Breast epithelium (tissue), 4 donors: Measurements from ENCODE around the gene DNAJC21. TPM values are rescaled to one million over a fixed set of nuclear protein-coding genes. Genes with fewer than 3 reads are reported as not detected.

Source experiments
- DNase-seq, 2 donors: peaks; one replicate each; pipeline ENCODE4 v3.0.0-alpha.2; 2019; ENCODE audit warnings: low spot score in 2 of 2
- H3K27ac ChIP-seq, 2 donors: fragments of 200-600 bp; sonication (generic) in 1 of 2; one replicate each; pipeline ENCODE4 v1.5.1; 2016 to 2019; ENCODE audit warnings: mild to moderate bottlenecking in 1 of 2
- H3K27me3 ChIP-seq, 2 donors: fragments of 200-600 bp; sonication (generic) in 1 of 2; one replicate each; pipeline versions ENCODE4 v1.5.1 to v1.6.0; 2017 to 2019; ENCODE audit warnings: control low read depth in 1 of 2, mild to moderate bottlenecking in 1 of 2
- H3K36me3 ChIP-seq: fragments of 200-600 bp; one replicate; pipeline ENCODE4 v1.5.1; 2019
- H3K4me1 ChIP-seq, 2 donors: fragments of 200-600 bp; sonication (generic); one replicate each; pipeline ENCODE4 v1.5.1; 2016 to 2019; ENCODE audit warnings: control low read depth in 1 of 2
- H3K4me3 ChIP-seq, 3 donors: fragments of 200-600 bp; sonication (generic); 1 replicate in 2 of 3; 2 replicates in 1 of 3; pipeline ENCODE4 v1.5.1; 2016 to 2019; ENCODE audit warnings: mild to moderate bottlenecking in 3 of 3, moderate library complexity in 2 of 3
- H3K9me3 ChIP-seq, 2 donors: fragments of 200-600 bp; sonication (generic) in 1 of 2; one replicate each; pipeline ENCODE4 v1.5.1; 2016 to 2019; ENCODE audit warnings: control low read depth in 1 of 2
- CTCF ChIP-seq, 3 donors: fragments of 450-650 bp; IDR thresholded peaks; one replicate each; pipeline ENCODE4 v1.5.1; 2016 to 2017; ENCODE audit warnings: antibody characterized with exemption in 3 of 3, mild to moderate bottlenecking in 3 of 3, moderate library complexity in 3 of 3
- POLR2A ChIP-seq: fragments of 450-650 bp; IDR thresholded peaks from one replicate; pipeline ENCODE4 v1.6.1; 2016; ENCODE audit warnings: antibody characterized with exemption, mild to moderate bottlenecking, moderate library complexity
- POLR2AphosphoS5 ChIP-seq, 3 donors: sonication (generic); formaldehyde crosslinking; IDR thresholded peaks; one replicate each; pipeline ENCODE4 v1.6.1; 2017; ENCODE audit warnings: antibody characterized with exemption in 3 of 3
- intact Hi-C: fragments of 100-400 bp; cut with DNase I; formaldehyde crosslinking; loops from one replicate; pipeline ENCODE4 v1.15.1; 2023; ENCODE audit warnings: low total_unique reads
- total RNA-seq, 3 donors: library from RNA; depleted of rRNA; stranded (reverse); fragments of >200 nt; gene quantifications; one replicate each; pipeline ENCODE4 v1.1.0, GENCODE V29; 2016

Gene DNAJC21
- total RNA-seq, 3 donors from 2014 or later, result 33.8 to 39.8 (median 36.9) TPM

GRCh38 chr5:34927785-34928184 is 1.6 kb upstream of the DNAJC21 start:
- intact Hi-C loops, result no loop called here

GRCh38 chr5:34928267-34928666 is 1.1 kb upstream of the DNAJC21 start:
- no peaks in the 10 kb centered on the region for H3K9me3 ChIP-seq
- no peaks in the 10 kb centered on the region for H3K27me3 ChIP-seq
- no peak for DNase-seq
- no peak overlapping the region for H3K4me3 ChIP-seq
- H3K36me3 ChIP-seq, result no peaks in the 10 kb centered on the region
- H3K4me1 ChIP-seq, result peaks cover 3 to 4% of the 10 kb centered on the region in 2 donors
- intact Hi-C loops, result no loop called here
- H3K27ac ChIP-seq, result peak overlapping the region in 1 of 2 donors; percentile 95
- TF ChIP-seq CTCF (IDR thresholded peaks at IDR 0.05), result no peak
- TF ChIP-seq POLR2A, result no peak
- no peak for TF ChIP-seq POLR2AphosphoS5 (IDR thresholded peaks at IDR 0.05)

More at GRCh38 chr5:34927785-34928184, 1.6 kb upstream of the DNAJC21 start:
- no peak for DNase-seq
- Histone ChIP-seq H3K9me3 (no peaks in the 10 kb centered on the region), H3K27ac (no peak overlapping the region), H3K36me3 (no peaks in the 10 kb centered on the region), H3K4me3 (no peak overlapping the region), H3K4me1 (peaks cover 3 to 4% of the 10 kb centered on the region in 2 donors), H3K27me3 (no peaks in the 10 kb centered on the region)
- TF ChIP-seq CTCF (IDR thresholded peaks at IDR 0.05) (no peak), POLR2A (no peak), POLR2AphosphoS5 (IDR thresholded peaks at IDR 0.05) (no peak)

GRCh38 chr5:34929720-34930461 is 532 bp downstream of the DNAJC21 start:
- DNase-seq, result peak; percentile 83 to 85
- Histone ChIP-seq H3K4me3 (peak overlapping the region; percentile 87 to 99 (median 94)), H3K27ac (peak overlapping the region; percentile 95 to 99), H3K9me3 (no peaks in the 10 kb centered on the region), H3K4me1 (no peaks in the 10 kb centered on the region), H3K36me3 (no peaks in the 10 kb centered on the region), H3K27me3 (no peaks in the 10 kb centered on the region)
- TF ChIP-seq CTCF (IDR thresholded peaks at IDR 0.05) (no peak), POLR2A (peak; percentile 8), POLR2AphosphoS5 (IDR thresholded peaks at IDR 0.05) (peak; percentile 34 to 40 (median 40))
- intact Hi-C loops, result no loop called here

DNA sequence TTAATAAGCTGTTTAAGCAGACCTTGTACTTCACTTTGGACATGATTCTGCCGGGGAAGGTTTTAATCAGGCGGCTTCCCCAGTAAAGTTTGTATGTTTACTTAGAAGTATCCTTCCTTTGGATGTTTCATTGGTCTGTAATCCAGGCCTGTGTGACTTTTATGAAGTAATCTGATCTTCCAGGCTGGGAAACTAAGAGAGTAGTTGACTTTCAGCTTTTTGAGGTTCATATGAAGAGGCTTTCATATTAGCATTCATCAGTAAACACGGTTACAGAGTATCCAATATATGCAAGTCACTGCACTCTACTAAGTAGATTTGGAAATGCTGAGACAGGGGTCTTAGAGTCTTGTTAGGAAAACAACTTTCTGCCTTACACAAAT is 1.1 kb downstream of the DNAJC21 start:
- TF ChIP-seq POLR2AphosphoS5 (IDR thresholded peaks at IDR 0.05) (no peak), CTCF (IDR thresholded peaks at IDR 0.05) (no peak), POLR2A (no peak)
- intact Hi-C loops, result no loop called here
- peak overlapping the region; percentile 95 to 99 for H3K27ac ChIP-seq
- peak overlapping the region; percentile 87 to 99 (median 94) for H3K4me3 ChIP-seq
- no peaks in the 10 kb centered on the region for H3K27me3 ChIP-seq
- H3K36me3 ChIP-seq, result no peaks in the 10 kb centered on the region
- H3K4me1 ChIP-seq, result no peaks in the 10 kb centered on the region
- no peak for DNase-seq
- H3K9me3 ChIP-seq, result no peaks in the 10 kb centered on the region

DNA sequence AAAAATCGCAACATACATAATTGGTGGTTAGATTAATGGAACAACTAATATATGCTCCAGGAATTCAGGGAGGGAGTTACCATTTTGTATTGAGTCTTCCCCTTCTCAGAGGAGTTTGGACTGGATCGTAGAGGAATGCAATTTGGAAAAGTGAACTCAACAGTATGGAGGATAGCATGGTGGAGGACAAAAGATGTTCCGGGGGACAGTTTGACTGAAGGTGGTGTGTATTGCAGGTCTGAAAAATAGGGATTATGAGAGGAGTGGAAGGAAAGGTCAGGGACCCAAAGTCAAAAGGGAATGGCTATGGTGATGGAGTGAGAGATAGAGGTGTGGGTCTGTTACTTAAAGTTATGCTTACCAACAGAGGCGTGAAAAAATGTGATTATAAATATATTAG is 1.5 kb downstream of the DNAJC21 start:
- Histone ChIP-seq H3K4me3 (peak overlapping the region; percentile 87 to 99 (median 94)), H3K36me3 (no peaks in the 10 kb centered on the region), H3K27ac (peak overlapping the region; percentile 95 to 99), H3K27me3 (no peaks in the 10 kb centered on the region), H3K4me1 (no peaks in the 10 kb centered on the region), H3K9me3 (no peaks in the 10 kb centered on the region)
- TF ChIP-seq POLR2A (no peak), CTCF (IDR thresholded peaks at IDR 0.05) (no peak), POLR2AphosphoS5 (IDR thresholded peaks at IDR 0.05) (no peak)
- intact Hi-C loops, result no loop called here
- DNase-seq, result no peak
